Measurements from ENCODE around the gene SLC7A7. TPM values are rescaled to one million over a fixed set of nuclear protein-coding genes. Genes with fewer than 3 reads are reported as not detected.
A peak's percentile ranks its signal among the peaks of the same experiment; 100 is the strongest.

The SLC7A7 gene
- total and polyA plus RNA-seq, 2 of the 13 experiments (the other 11 are each of a cell fraction or from before 2014, with no cell fraction given) = 0.13 to 0.63 TPM

DNA sequence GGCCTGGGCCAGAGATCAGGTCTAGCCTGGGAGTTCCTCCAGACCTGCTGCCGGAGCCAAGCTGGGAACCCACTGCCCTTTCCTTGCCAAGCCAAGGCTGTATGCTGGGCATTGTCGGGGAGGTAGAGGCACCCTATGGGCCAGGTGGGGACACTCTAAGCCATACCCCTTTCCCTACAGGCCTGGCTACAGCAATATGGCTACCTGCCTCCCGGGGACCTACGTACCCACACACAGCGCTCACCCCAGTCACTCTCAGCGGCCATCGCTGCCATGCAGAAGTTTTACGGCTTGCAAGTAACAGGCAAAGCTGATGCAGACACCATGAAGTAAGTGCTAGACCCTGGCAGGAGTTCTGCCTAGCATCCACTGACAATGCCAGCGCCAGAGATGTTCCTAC is 26.1 kb upstream of the SLC7A7 start:
- Histone ChIP-seq H3K4me1 (ENCODE audit: insufficient read depth, low read length) (peaks cover 37% of the 10 kb centered on the region), H3K36me3 (replicated peaks in 1 of 2; ENCODE audit: control insufficient read depth in 1 of 2, insufficient read depth in 2 of 2, low read length in 2 of 2) (no peaks in the 10 kb centered on the region), H3K27ac (ENCODE audit: extremely low read length, insufficient read depth, low read length) (no peak overlapping the region), H3K79me2 (ENCODE audit: insufficient read depth, low read length) (no peaks in the 10 kb centered on the region), H3K4me3 (replicated peaks in 1 of 3; ENCODE audit: insufficient read depth in 1 of 3, low read depth in 2 of 3, low read length in 3 of 3) (no peak overlapping the region), H2AFZ (ENCODE audit: low read length) (no peak overlapping the region), H3K27me3 (ENCODE audit: control insufficient read depth in 1 of 2, insufficient read depth in 2 of 2, low read length in 2 of 2) (peaks cover under 1 to 1% of the 10 kb centered on the region in 2 experiments; a peak in 1 of 5 replicates), H4K20me1 (ENCODE audit: insufficient read depth, low read length) (no peaks in the 10 kb centered on the region), H3K4me2 (ENCODE audit: low read depth, low read length) (no peak overlapping the region), H3K9me3 (ENCODE audit: low read length) (no peaks in the 10 kb centered on the region), H3K9ac (ENCODE audit: insufficient read depth, low read depth, low read length) (no peak overlapping the region)
- ATAC-seq = no peak
- intact Hi-C loops (cut with micrococcal nuclease; ENCODE audit: unreplicated experiment) = no loop called here
- no peak for TF ChIP-seq SYNCRIP (IDR thresholded peaks at IDR 0.05; ENCODE audit: insufficient read depth, low read depth, low read length)
- no peak for TF ChIP-seq ZNF678 (CRISPR knock-in tag; IDR thresholded peaks at IDR 0.05)
- TF ChIP-seq ZBTB8A (CRISPR knock-in tag; IDR thresholded peaks at IDR 0.05; ENCODE audit: borderline replicate concordance, low read depth) = no peak
- TF ChIP-seq, protein P1, sequence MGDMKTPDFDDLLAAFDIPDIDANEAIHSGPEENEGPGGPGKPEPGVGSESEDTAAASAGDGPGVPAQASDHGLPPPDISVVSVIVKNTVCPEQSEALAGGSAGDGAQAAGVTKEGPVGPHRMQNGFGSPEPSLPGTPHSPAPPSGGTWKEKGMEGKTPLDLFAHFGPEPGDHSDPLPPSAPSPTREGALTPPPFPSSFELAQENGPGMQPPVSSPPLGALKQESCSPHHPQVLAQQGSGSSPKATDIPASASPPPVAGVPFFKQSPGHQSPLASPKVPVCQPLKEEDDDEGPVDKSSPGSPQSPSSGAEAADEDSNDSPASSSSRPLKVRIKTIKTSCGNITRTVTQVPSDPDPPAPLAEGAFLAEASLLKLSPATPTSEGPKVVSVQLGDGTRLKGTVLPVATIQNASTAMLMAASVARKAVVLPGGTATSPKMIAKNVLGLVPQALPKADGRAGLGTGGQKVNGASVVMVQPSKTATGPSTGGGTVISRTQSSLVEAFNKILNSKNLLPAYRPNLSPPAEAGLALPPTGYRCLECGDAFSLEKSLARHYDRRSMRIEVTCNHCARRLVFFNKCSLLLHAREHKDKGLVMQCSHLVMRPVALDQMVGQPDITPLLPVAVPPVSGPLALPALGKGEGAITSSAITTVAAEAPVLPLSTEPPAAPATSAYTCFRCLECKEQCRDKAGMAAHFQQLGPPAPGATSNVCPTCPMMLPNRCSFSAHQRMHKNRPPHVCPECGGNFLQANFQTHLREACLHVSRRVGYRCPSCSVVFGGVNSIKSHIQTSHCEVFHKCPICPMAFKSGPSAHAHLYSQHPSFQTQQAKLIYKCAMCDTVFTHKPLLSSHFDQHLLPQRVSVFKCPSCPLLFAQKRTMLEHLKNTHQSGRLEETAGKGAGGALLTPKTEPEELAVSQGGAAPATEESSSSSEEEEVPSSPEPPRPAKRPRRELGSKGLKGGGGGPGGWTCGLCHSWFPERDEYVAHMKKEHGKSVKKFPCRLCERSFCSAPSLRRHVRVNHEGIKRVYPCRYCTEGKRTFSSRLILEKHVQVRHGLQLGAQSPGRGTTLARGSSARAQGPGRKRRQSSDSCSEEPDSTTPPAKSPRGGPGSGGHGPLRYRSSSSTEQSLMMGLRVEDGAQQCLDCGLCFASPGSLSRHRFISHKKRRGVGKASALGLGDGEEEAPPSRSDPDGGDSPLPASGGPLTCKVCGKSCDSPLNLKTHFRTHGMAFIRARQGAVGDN (CRISPR knock-in tag; IDR thresholded peaks at IDR 0.05) = 0 out of 2 replicates have a peak, but pooled peaks have one; percentile 9
- 0 out of 2 replicates have a peak, but pooled peaks have one; percentile 58 for TF ChIP-seq NRL (CRISPR knock-in tag; IDR thresholded peaks at IDR 0.05; ENCODE audit: borderline replicate concordance)
- peak; percentile 16; the same call in 1 of the 2 replicates for TF ChIP-seq ZNF296 (CRISPR knock-in tag; conservative IDR thresholded peaks at IDR 0.05)
- TF ChIP-seq HES4 (CRISPR knock-in tag; IDR thresholded peaks at IDR 0.05; ENCODE audit: borderline replicate concordance) = peak; percentile 72; the same call in 1 of the 2 replicates
- TF ChIP-seq ZFYVE20 (CRISPR knock-in tag; IDR thresholded peaks at IDR 0.05; ENCODE audit: borderline replicate concordance, low read depth) = no peak
- TF ChIP-seq, protein P2, sequence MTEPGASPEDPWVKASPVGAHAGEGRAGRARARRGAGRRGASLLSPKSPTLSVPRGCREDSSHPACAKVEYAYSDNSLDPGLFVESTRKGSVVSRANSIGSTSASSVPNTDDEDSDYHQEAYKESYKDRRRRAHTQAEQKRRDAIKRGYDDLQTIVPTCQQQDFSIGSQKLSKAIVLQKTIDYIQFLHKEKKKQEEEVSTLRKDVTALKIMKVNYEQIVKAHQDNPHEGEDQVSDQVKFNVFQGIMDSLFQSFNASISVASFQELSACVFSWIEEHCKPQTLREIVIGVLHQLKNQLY (CRISPR knock-in tag; IDR thresholded peaks at IDR 0.05) = no peak
- TF ChIP-seq ZNF891 (CRISPR knock-in tag; IDR thresholded peaks at IDR 0.05) = peak; percentile 70; the same call in 1 of the 2 replicates
- TF ChIP-seq HNRNPH1 (optimal IDR thresholded peaks at IDR 0.05; ENCODE audit: low read depth, low read length) = no peak
- TF ChIP-seq, protein P3, sequence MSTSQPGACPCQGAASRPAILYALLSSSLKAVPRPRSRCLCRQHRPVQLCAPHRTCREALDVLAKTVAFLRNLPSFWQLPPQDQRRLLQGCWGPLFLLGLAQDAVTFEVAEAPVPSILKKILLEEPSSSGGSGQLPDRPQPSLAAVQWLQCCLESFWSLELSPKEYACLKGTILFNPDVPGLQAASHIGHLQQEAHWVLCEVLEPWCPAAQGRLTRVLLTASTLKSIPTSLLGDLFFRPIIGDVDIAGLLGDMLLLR (CRISPR knock-in tag; IDR thresholded peaks at IDR 0.05) = peak; percentile 27; the same call in 1 of the 2 replicates
- TF ChIP-seq ZNF24 (IDR thresholded peaks at IDR 0.05) = no peak
- DNase-seq (ENCODE audit: low spot score) = no peak
- POLR2A ChIA-PET = interaction anchor here (0.5 to 1.4 kb wide), 4 partner anchors 11 to 252 kb away, joined by 3 to 5 read pairs (median 4); partner anchors contain the start of gene DAD1
- no peak for FAIRE-seq
- CTCF ChIA-PET (ENCODE audit: low intra/inter-chr PET ratio, low total read pairs) = no interaction called here
- in situ Hi-C loops (cut with HindIII; ENCODE audit: extremely low pct_ligation_motif_present, low pct_unique_long_range_greater_than_20kb) = no loop called here
- no TSS peak for BruUV-seq (replicated peaks)
- WGBS (ENCODE audit: low lambda C conversion rate) = 83% methylated on average over 9 of the region's 9 CpGs

Data from HepG2 (cell line).